DND-41 (cell line): ENCODE results near the gene PGRMC2.

Source experiments
- ATAC-seq: fragments of 200-7000 bp; cut with Tn5 transposase; 3 replicates; pipeline ENCODE4 v1.9.1; 2021; ENCODE audit warnings: low read depth; ENCODE audit not compliant: insufficient read depth
- DNase-seq: peaks from one replicate; pipeline ENCODE4 v3.0.0-alpha.2; 2020
- H2AFZ ChIP-seq: 2 replicates; pipeline ENCODE4 v1.6.0; 2012; ENCODE audit warnings: low read depth, low read length
- H3K27ac ChIP-seq: 2 replicates; pipeline ENCODE4 v1.5.1; 2012; ENCODE audit warnings: low read length, inconsistent platforms
- H3K27me3 ChIP-seq: fragments of 200-600 bp; sonication (generic); 2 replicates; pipeline ENCODE4 v1.6.0; 2012; ENCODE audit warnings: low read length, mild to moderate bottlenecking, inconsistent platforms; ENCODE audit not compliant: insufficient read depth, poor library complexity
- H3K36me3 ChIP-seq: 2 replicates; pipeline ENCODE4 v1.5.1; 2012; ENCODE audit warnings: low read length, inconsistent platforms; ENCODE audit not compliant: insufficient read depth
- H3K4me1 ChIP-seq: 2 replicates; pipeline ENCODE4 v1.5.1; 2012; ENCODE audit warnings: mild to moderate bottlenecking, low read length; ENCODE audit not compliant: insufficient read depth
- H3K4me2 ChIP-seq: 2 replicates; pipeline ENCODE4 v1.6.0; 2012; ENCODE audit warnings: mild to moderate bottlenecking, moderate library complexity, low read length, inconsistent platforms; ENCODE audit not compliant: insufficient read depth
- H3K4me3 ChIP-seq, 2 experiments: fragments of 200-600 bp in 1 of 2; shearing (Covaris generic) in 1 of 2; 2 replicates each; pipeline ENCODE4 v1.5.1; 2012 to 2016; ENCODE audit warnings: inconsistent platforms in 2 of 2, low read length in 2 of 2, mild to moderate bottlenecking in 2 of 2, low read depth in 1 of 2, moderate library complexity in 1 of 2
- H3K79me2 ChIP-seq: 2 replicates; pipeline ENCODE4 v1.6.0; 2012; ENCODE audit warnings: low read length, inconsistent platforms; ENCODE audit not compliant: insufficient read depth
- H3K9ac ChIP-seq: 2 replicates; pipeline ENCODE4 v1.6.0; 2012; ENCODE audit warnings: low read depth, mild to moderate bottlenecking, inconsistent platforms, low read length, moderate library complexity
- H3K9me3 ChIP-seq: 2 replicates; pipeline ENCODE4 v1.5.1; 2012; ENCODE audit warnings: low read length, moderate library complexity, mild to moderate bottlenecking, inconsistent platforms; ENCODE audit not compliant: insufficient read depth, severe bottlenecking
- H4K20me1 ChIP-seq: 2 replicates; pipeline ENCODE4 v1.6.0; 2012; ENCODE audit warnings: low read length; ENCODE audit not compliant: insufficient read depth
- EZH2 ChIP-seq: IDR thresholded peaks from 3 replicates; pipeline ENCODE4 v1.6.1; 2012; ENCODE audit warnings: borderline replicate concordance, low read depth, mild to moderate bottlenecking, moderate library complexity, low read length, inconsistent platforms; ENCODE audit not compliant: severe bottlenecking
- TF ChIP-seq, protein P1 (sequence below): IDR thresholded peaks from 2 replicates; pipeline ENCODE4 v1.5.1; 2012; ENCODE audit warnings: borderline replicate concordance, low read length, moderate library complexity, mild to moderate bottlenecking; ENCODE audit not compliant: poor library complexity, severe bottlenecking; ENCODE audit errors: extremely low read depth

PGRMC2 gene

DNA sequence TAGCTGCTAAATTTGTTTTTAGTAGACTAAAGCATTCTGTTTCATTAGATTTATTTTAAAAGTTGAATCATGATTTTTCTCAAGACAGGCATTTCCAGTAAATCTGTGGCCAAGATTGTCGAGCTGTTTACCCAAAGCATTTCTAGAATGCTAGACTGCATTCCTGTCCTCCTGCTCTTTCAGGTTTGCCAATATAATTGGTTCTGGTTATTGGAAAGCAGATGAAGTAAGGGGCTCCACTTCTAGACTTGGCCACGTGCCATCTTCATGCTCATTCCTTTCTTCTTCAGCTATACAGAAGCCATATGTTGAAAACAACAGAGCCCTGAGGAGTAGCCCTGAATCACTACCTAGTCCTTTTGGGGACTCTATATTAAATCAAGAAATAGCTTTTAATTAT, 62.5 kb downstream of the PGRMC2 start:
- TF ChIP-seq, protein P1, sequence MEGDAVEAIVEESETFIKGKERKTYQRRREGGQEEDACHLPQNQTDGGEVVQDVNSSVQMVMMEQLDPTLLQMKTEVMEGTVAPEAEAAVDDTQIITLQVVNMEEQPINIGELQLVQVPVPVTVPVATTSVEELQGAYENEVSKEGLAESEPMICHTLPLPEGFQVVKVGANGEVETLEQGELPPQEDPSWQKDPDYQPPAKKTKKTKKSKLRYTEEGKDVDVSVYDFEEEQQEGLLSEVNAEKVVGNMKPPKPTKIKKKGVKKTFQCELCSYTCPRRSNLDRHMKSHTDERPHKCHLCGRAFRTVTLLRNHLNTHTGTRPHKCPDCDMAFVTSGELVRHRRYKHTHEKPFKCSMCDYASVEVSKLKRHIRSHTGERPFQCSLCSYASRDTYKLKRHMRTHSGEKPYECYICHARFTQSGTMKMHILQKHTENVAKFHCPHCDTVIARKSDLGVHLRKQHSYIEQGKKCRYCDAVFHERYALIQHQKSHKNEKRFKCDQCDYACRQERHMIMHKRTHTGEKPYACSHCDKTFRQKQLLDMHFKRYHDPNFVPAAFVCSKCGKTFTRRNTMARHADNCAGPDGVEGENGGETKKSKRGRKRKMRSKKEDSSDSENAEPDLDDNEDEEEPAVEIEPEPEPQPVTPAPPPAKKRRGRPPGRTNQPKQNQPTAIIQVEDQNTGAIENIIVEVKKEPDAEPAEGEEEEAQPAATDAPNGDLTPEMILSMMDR, result no peak
- no peak for TF ChIP-seq EZH2
- no peak overlapping the region for H3K27ac ChIP-seq
- no peaks in the 10 kb centered on the region for H4K20me1 ChIP-seq
- no peaks in the 10 kb centered on the region for H3K4me1 ChIP-seq
- ATAC-seq, result no peak
- H3K36me3 ChIP-seq, result no peaks in the 10 kb centered on the region
- no peak overlapping the region for H3K9ac ChIP-seq
- H3K4me2 ChIP-seq, result no peak overlapping the region
- DNase-seq, result no peak
- H3K27me3 ChIP-seq, result no peaks in the 10 kb centered on the region
- no peaks in the 10 kb centered on the region for H3K9me3 ChIP-seq
- no peaks in the 10 kb centered on the region for H3K79me2 ChIP-seq
- H2AFZ ChIP-seq, result no peak overlapping the region
- H3K4me3 ChIP-seq, result no peak overlapping the region

DNA sequence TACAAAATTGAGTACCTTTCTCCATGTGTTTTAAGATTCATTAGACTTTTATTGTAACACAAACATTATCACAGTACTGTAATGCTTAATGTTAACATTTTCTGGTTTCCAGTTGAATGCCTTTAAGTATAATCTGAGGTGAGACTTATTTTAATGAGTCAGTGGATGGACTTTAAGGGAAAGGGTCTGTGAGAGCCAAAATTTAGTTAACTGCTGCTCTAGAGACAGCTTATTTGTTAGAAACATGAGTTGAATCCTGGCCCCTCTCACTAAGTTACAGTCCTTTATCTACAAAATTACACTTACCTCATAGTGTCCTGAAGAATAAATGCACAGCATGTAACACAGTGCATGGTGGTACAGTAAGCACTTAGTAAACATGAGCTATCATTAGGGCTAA, 66.0 kb downstream of the PGRMC2 start:
- Histone ChIP-seq H3K9ac (no peak overlapping the region), H3K4me2 (no peak overlapping the region), H3K27ac (no peak overlapping the region), H3K4me3 (no peak overlapping the region), H3K79me2 (no peaks in the 10 kb centered on the region), H2AFZ (no peak overlapping the region), H3K27me3 (no peaks in the 10 kb centered on the region), H3K36me3 (no peaks in the 10 kb centered on the region), H3K4me1 (no peaks in the 10 kb centered on the region), H4K20me1 (no peaks in the 10 kb centered on the region), H3K9me3 (no peaks in the 10 kb centered on the region)
- no peak for DNase-seq
- no peak for TF ChIP-seq EZH2
- TF ChIP-seq, protein P1, result no peak
- no peak for ATAC-seq

DNA sequence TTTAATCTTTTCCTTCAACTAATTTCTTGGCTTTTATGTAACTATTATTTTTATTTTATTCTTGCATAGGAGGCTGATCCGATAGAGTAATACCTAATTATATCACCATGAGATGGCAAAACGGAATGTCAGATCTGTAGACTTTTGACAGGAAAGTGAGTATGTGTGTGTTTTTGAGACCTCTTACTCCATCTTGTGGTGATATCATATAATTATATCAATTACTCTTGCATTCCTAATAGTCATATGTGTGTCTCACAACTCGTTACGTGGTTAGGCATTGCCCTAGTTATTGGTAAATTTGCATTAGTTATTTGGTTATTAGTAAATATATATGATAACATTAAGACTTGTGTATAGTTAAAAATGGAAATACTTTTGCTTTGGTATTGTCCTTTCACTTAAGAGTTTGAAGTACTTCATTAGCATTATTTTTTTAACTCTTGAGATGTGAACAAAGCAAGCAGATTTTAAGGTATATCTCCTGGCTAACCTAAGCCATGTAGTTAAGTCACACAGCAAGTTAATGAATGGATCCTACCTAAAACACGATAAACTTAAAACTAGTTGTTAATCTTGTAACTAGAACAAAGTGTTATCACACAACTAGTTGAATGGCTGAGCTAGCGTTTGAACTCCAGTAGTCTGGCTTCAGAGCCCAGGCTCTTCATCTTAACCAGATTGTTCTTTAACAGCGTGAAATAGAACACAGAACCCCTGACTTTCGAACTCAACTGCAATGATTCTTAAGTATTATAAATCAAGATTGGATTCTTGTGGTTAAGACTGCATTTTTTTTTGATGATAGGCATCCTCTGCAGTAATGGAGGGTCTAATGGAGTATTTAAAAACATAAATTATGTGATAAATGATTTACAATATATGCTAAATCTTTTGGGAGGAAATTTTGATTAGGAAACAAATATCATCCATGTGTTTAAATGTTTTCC, 67.1 kb downstream of the PGRMC2 start:
- ATAC-seq, result peak; percentile 73
- H3K4me3 ChIP-seq, result no peak overlapping the region
- H3K9ac ChIP-seq, result no peak overlapping the region
- no peaks in the 10 kb centered on the region for H3K79me2 ChIP-seq
- H3K4me1 ChIP-seq, result no peaks in the 10 kb centered on the region
- no peaks in the 10 kb centered on the region for H3K27me3 ChIP-seq
- no peak overlapping the region for H3K4me2 ChIP-seq
- H3K27ac ChIP-seq, result no peak overlapping the region
- H4K20me1 ChIP-seq, result no peaks in the 10 kb centered on the region
- H3K36me3 ChIP-seq, result no peaks in the 10 kb centered on the region
- TF ChIP-seq, protein P1, result peak; percentile 49
- TF ChIP-seq EZH2, result no peak
- no peaks in the 10 kb centered on the region for H3K9me3 ChIP-seq
- DNase-seq, result no peak
- H2AFZ ChIP-seq, result no peak overlapping the region
